Fibroblast of lung (primary cell): ENCODE results near the gene C11orf86. TPM values are rescaled to one million over a fixed set of nuclear protein-coding genes. Genes with fewer than 3 reads are reported as not detected.
"Not testable (repeated sequence)": the region's sequence is repeated elsewhere in the genome, so short reads cannot be mapped to it uniquely, and the experiment has no call there.

Experiments used
- DNase-seq, 2 donors: peaks; one replicate each; pipeline versions ENCODE4 v3.0.0 to v3.0.0-alpha.2; 2010; ENCODE audit warnings: low read depth in 2 of 2
- H2AFZ ChIP-seq: 2 replicates; pipeline ENCODE4 v1.5.1; 2012; ENCODE audit warnings: low read length, control low read depth, inconsistent platforms
- H3K27ac ChIP-seq: 2 replicates; pipeline ENCODE4 v1.5.1; 2011; ENCODE audit warnings: low read length, control low read depth; ENCODE audit not compliant: insufficient read depth
- H3K27me3 ChIP-seq: 2 replicates; pipeline ENCODE4 v1.5.1; 2011; ENCODE audit warnings: mild to moderate bottlenecking, low read length; ENCODE audit not compliant: control insufficient read depth, insufficient read depth
- H3K36me3 ChIP-seq: 2 replicates; pipeline ENCODE4 v1.5.1; 2011; ENCODE audit warnings: low read length; ENCODE audit not compliant: control insufficient read depth, insufficient read depth
- H3K4me1 ChIP-seq: 2 replicates; pipeline ENCODE4 v1.5.1; 2011; ENCODE audit warnings: low read length; ENCODE audit not compliant: control insufficient read depth, insufficient read depth; ENCODE audit errors: extremely low read depth
- H3K4me2 ChIP-seq: 2 replicates; pipeline ENCODE4 v1.5.1; 2011; ENCODE audit warnings: low read length, control low read depth; ENCODE audit not compliant: insufficient read depth; ENCODE audit errors: extremely low read depth
- H3K4me3 ChIP-seq, 4 experiments: fragments of 200-600 bp in 1 of 4; sonication (generic) in 1 of 4; replicated peaks in 1 of 4; 2 replicates each; pipeline ENCODE4 v1.5.1; 2011 to 2016; ENCODE audit warnings: low read length in 4 of 4, low read depth in 3 of 4, mild to moderate bottlenecking in 3 of 4, control low read depth in 2 of 4, inconsistent platforms in 1 of 4, mixed read lengths in 1 of 4; ENCODE audit not compliant: insufficient read depth in 1 of 4; ENCODE audit errors: control extremely low read depth in 1 of 4
- H3K79me2 ChIP-seq: 2 replicates; pipeline ENCODE4 v1.5.1; 2012; ENCODE audit warnings: mild to moderate bottlenecking, low read length, inconsistent platforms; ENCODE audit not compliant: control insufficient read depth, insufficient read depth
- H3K9ac ChIP-seq: 2 replicates; pipeline ENCODE4 v1.5.1; 2011; ENCODE audit warnings: mild to moderate bottlenecking, low read length, control low read depth; ENCODE audit not compliant: insufficient read depth
- H3K9me3 ChIP-seq: 2 replicates; pipeline ENCODE4 v1.5.1; 2012; ENCODE audit warnings: low read depth, low read length; ENCODE audit not compliant: control insufficient read depth, insufficient read depth
- H4K20me1 ChIP-seq: 2 replicates; pipeline ENCODE4 v1.5.1; 2011; ENCODE audit warnings: low read length; ENCODE audit not compliant: control insufficient read depth, insufficient read depth; ENCODE audit errors: extremely low read depth
- EZH2 ChIP-seq: IDR thresholded peaks from 2 replicates; pipeline ENCODE4 v1.5.1; 2012; ENCODE audit warnings: low read length, control low read depth, mild to moderate bottlenecking; ENCODE audit errors: missing control alignments
- polyA plus RNA-seq, 2 donors: library from polyadenylated mRNA; depleted of rRNA in 1 of 2; stranded (reverse) in 1 of 2; unstranded in 1 of 2; fragments of >200 nt; gene quantifications; 2 replicates each; pipeline ENCODE4 v1.2.1, GENCODE V29; 2011 to 2012; ENCODE audit warnings: missing spikeins in 1 of 2
- total RNA-seq: library from RNA; depleted of rRNA; stranded (reverse); fragments of >200 nt; gene quantifications from 2 replicates; pipeline ENCODE4 v1.2.1, GENCODE V29; 2014
- TF ChIP-seq, protein P1 (sequence below), 2 donors: IDR thresholded peaks in 1 of 2; conservative IDR thresholded peaks in 1 of 2; 1 replicate in 1 of 2; 2 replicates in 1 of 2; pipeline ENCODE4 v1.5.1; 2011 to 2012; ENCODE audit warnings: low read length in 2 of 2, control low read depth in 1 of 2, inconsistent platforms in 1 of 2, low read depth in 1 of 2, mild to moderate bottlenecking in 1 of 2

C11orf86 gene
- total and polyA plus RNA-seq, 2 donors (not counting 1 experiment from before 2014, with no cell fraction given): not detected

DNA sequence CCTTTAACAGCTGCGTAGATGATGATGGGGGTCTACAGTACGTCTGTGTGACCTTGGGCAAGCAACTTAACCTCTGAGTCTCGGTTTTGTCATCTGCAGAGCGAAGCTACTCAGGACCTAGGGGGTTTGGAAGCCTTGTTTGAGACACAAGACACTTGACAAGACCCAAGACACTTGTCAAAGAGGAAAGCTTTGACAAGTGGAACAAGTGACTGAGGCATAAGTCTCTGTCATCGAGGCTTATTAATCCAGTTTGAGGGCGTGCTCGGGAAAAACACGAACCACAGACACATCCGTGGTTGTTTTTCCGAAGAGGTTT lies 16.2 kb upstream of the C11orf86 start:
- Histone ChIP-seq H3K27me3 (no peaks in the 10 kb centered on the region), H3K4me1 (peaks cover 7% of the 10 kb centered on the region), H4K20me1 (no peaks in the 10 kb centered on the region), H3K27ac (no peak overlapping the region), H3K36me3 (no peaks in the 10 kb centered on the region), H2AFZ (peak overlapping the region; percentile 64), H3K9ac (no peak overlapping the region), H3K4me2 (peak overlapping the region; percentile 57), H3K79me2 (no peaks in the 10 kb centered on the region), H3K9me3 (no peaks in the 10 kb centered on the region), H3K4me3 (peak overlapping the region in 3 of 4 experiments; percentile 0 to 43 (median 40))
- no peak for TF ChIP-seq EZH2
- TF ChIP-seq, protein P1, sequence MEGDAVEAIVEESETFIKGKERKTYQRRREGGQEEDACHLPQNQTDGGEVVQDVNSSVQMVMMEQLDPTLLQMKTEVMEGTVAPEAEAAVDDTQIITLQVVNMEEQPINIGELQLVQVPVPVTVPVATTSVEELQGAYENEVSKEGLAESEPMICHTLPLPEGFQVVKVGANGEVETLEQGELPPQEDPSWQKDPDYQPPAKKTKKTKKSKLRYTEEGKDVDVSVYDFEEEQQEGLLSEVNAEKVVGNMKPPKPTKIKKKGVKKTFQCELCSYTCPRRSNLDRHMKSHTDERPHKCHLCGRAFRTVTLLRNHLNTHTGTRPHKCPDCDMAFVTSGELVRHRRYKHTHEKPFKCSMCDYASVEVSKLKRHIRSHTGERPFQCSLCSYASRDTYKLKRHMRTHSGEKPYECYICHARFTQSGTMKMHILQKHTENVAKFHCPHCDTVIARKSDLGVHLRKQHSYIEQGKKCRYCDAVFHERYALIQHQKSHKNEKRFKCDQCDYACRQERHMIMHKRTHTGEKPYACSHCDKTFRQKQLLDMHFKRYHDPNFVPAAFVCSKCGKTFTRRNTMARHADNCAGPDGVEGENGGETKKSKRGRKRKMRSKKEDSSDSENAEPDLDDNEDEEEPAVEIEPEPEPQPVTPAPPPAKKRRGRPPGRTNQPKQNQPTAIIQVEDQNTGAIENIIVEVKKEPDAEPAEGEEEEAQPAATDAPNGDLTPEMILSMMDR (conservative IDR thresholded peaks at IDR 0.05 in 1 of 2, IDR thresholded peaks at IDR 0.05 in 1 of 2; ENCODE audit: low read depth in 1 of 2, low read length in 2 of 2): no peak
- DNase-seq: no peak

GRCh38 chr11:66961691-66962213 lies 13.4 kb upstream of the C11orf86 start:
- not testable (repeated sequence) for H2AFZ ChIP-seq, H3K9ac ChIP-seq, H3K79me2 ChIP-seq, H3K36me3 ChIP-seq, H3K4me2 ChIP-seq, H3K9me3 ChIP-seq, H4K20me1 ChIP-seq, H3K4me1 ChIP-seq, DNase-seq, H3K27ac ChIP-seq, H3K4me3 ChIP-seq, H3K27me3 ChIP-seq

DNA sequence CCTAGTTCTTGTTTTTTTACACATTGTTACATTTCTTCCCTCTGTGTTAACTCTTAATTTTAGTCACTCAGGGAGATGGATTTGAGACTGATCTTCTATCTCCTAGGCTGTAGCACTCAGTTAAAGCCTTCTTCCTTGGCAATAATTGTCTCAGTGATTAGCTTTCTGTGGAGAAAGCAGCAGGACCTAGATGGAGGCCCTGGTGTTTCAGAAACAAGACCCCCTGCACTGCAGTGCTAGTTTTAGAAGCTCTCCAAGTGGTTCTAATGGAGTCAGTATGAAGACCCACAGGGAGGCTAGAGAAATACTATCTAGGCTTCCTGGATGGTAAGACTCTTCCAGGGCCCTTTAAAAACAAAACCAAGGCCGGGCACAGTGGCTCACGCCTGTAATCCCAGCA lies 12.9 kb upstream of the C11orf86 start:
- Histone ChIP-seq H3K79me2 (no peaks in the 10 kb centered on the region), H3K4me2 (no peak overlapping the region), H3K4me3 (no peak overlapping the region), H3K27me3 (no peaks in the 10 kb centered on the region), H3K9ac (no peak overlapping the region), H3K9me3 (no peaks in the 10 kb centered on the region), H3K36me3 (no peaks in the 10 kb centered on the region), H2AFZ (no peak overlapping the region), H3K4me1 (peaks cover 6% of the 10 kb centered on the region), H3K27ac (no peak overlapping the region), H4K20me1 (no peaks in the 10 kb centered on the region)
- DNase-seq: no peak
- no peak for TF ChIP-seq EZH2
- TF ChIP-seq, protein P1 (conservative IDR thresholded peaks at IDR 0.05 in 1 of 2, IDR thresholded peaks at IDR 0.05 in 1 of 2; ENCODE audit: low read depth in 1 of 2, low read length in 2 of 2): no peak
